Body of pancreas (tissue), 4 donors: Measurements from ENCODE around the gene KLK2.

ENCODE experiments used
- CTCF ChIP-seq, 7 experiments: fragments of 450-650 bp in 4 of 7; fragments of 200-600 bp in 3 of 7; sonication (generic) in 3 of 7; IDR thresholded peaks; one replicate each; pipeline ENCODE4 v1.5.1; 2016 to 2019; ENCODE audit warnings: antibody characterized with exemption in 7 of 7
- POLR2A ChIP-seq, 3 donors: fragments of 450-650 bp; IDR thresholded peaks; one replicate each; pipeline ENCODE4 v1.6.1; 2016; ENCODE audit warnings: antibody characterized with exemption in 3 of 3, mild to moderate bottlenecking in 2 of 3

- TF ChIP-seq CTCF (IDR thresholded peaks at IDR 0.05): no peak
- TF ChIP-seq POLR2A (IDR thresholded peaks at IDR 0.05): no peak
Observed at GRCh38 chr19:50874211-50874610, 972 bp downstream of the KLK2 start.
